Transverse colon (tissue), 4 donors: Measurements from ENCODE around the gene DCTD. TPM values are rescaled to one million over a fixed set of nuclear protein-coding genes. Genes with fewer than 3 reads are reported as not detected.

Source experiments
- DNase-seq: peaks from one replicate; pipeline ENCODE4 v3.0.0-alpha.2; 2019
- H3K27ac ChIP-seq, 4 donors: fragments of 200-600 bp; sonication (generic); 2 replicates each; pipeline ENCODE4 v1.5.1; 2016 to 2018; ENCODE audit warnings: inconsistent platforms in 4 of 4
- H3K27me3 ChIP-seq: fragments of 200-600 bp; sonication (generic); 2 replicates; pipeline ENCODE4 v1.5.1; 2017; ENCODE audit warnings: inconsistent platforms
- H3K36me3 ChIP-seq, 4 donors: fragments of 200-600 bp; sonication (generic); 2 replicates each; pipeline ENCODE4 v1.5.1; 2017 to 2019; ENCODE audit warnings: inconsistent platforms in 4 of 4
- H3K4me1 ChIP-seq, 4 donors: fragments of 200-600 bp; sonication (generic); 2 replicates each; pipeline ENCODE4 v1.5.1; 2017 to 2020; ENCODE audit warnings: inconsistent platforms in 4 of 4
- H3K4me3 ChIP-seq, 4 donors: fragments of 200-600 bp; sonication (generic); 1 replicate in 1 of 4; 2 replicates in 3 of 4; pipeline versions ENCODE4 v1.5.1 to v1.6.1; 2017 to 2019; ENCODE audit warnings: inconsistent platforms in 4 of 4
- H3K9me3 ChIP-seq, 2 donors: fragments of 200-600 bp; sonication (generic); 2 replicates each; pipeline ENCODE4 v1.5.1; 2017 to 2019; ENCODE audit warnings: inconsistent platforms in 2 of 2
- CTCF ChIP-seq, 5 experiments: fragments of 200-600 bp in 3 of 5; fragments of 450-650 bp in 2 of 5; sonication (generic) in 3 of 5; IDR thresholded peaks; 1 replicate in 2 of 5; 2 replicates in 3 of 5; pipeline ENCODE4 v1.5.1; 2016 to 2017; ENCODE audit warnings: antibody characterized with exemption in 5 of 5, inconsistent platforms in 3 of 5, mild to moderate bottlenecking in 2 of 5, moderate library complexity in 1 of 5
- EP300 ChIP-seq: sonication (generic); formaldehyde crosslinking; IDR thresholded peaks from one replicate; pipeline ENCODE4 v1.6.1; 2017; ENCODE audit warnings: antibody characterized with exemption, low read depth
- POLR2A ChIP-seq: fragments of 450-650 bp; IDR thresholded peaks from one replicate; pipeline ENCODE4 v1.6.1; 2016; ENCODE audit warnings: antibody characterized with exemption, mild to moderate bottlenecking, moderate library complexity
- POLR2AphosphoS5 ChIP-seq, 3 donors: sonication (generic); formaldehyde crosslinking; IDR thresholded peaks; one replicate each; pipeline ENCODE4 v1.6.1; 2016; ENCODE audit warnings: antibody characterized with exemption in 3 of 3
- WGBS, 2 donors: methylation state at CpG; one replicate each; pipeline ENCODE4 v1.1.5; 2018; ENCODE audit warnings: low coverage in 1 of 2; 5-methylcytosine and 5-hydroxymethylcytosine counted together
- in situ Hi-C, 4 donors: fragments of 200-750 bp; cut with MboI; loops; one replicate each; pipeline versions ENCODE4 v1.15.0 to v1.15.1; 2017; ENCODE audit warnings: low sequenced_read_pairs in 3 of 4, low pct_ligation_motif_present in 1 of 4, low pct_unique_long_range_greater_than_20kb in 1 of 4
- intact Hi-C: fragments of 100-400 bp; cut with DNase I; formaldehyde crosslinking; loops from one replicate; pipeline ENCODE4 v1.15.1; 2023; ENCODE audit warnings: low total_unique reads
- total RNA-seq, 4 donors: library from RNA; depleted of rRNA; stranded (reverse); fragments of >200 nt; gene quantifications; one replicate each; pipeline ENCODE4 v1.1.0, GENCODE V29; 2016

The DCTD gene
- total RNA-seq, 4 donors from 2014 or later: 3.4 to 35.9 (median 24.9) TPM

GRCh38 chr4:182897601-182898478, 19.3 kb downstream of the DCTD start:
- WGBS, 2 donors: 92 to 100% methylated on average over 4 to 20 of the region's 20 CpGs
- no peak overlapping the region for H3K4me3 ChIP-seq
- peaks cover 0 to 10% (median 4%) of the 10 kb centered on the region in 4 donors for H3K36me3 ChIP-seq
- in situ Hi-C loops (no loop called here), intact Hi-C loops (no loop called here)
- no peak for DNase-seq
- H3K27ac ChIP-seq: no peak overlapping the region
- H3K9me3 ChIP-seq: no peaks in the 10 kb centered on the region
- no peaks in the 10 kb centered on the region for H3K27me3 ChIP-seq
- peaks cover 0 to 3% (median 0%) of the 10 kb centered on the region in 4 donors for H3K4me1 ChIP-seq
- TF ChIP-seq EP300: no peak
- no peak for TF ChIP-seq CTCF (IDR thresholded peaks at IDR 0.05)

- no peaks in the 10 kb centered on the region for H3K9me3 ChIP-seq
- H3K27me3 ChIP-seq: no peaks in the 10 kb centered on the region
- TF ChIP-seq EP300 (no peak), POLR2AphosphoS5 (IDR thresholded peaks at IDR 0.05) (no peak), POLR2A (no peak), CTCF (IDR thresholded peaks at IDR 0.05) (no peak)
- no peak for DNase-seq
- no peak overlapping the region for H3K27ac ChIP-seq
- H3K4me3 ChIP-seq: no peak overlapping the region
- H3K36me3 ChIP-seq: peaks cover 0 to 22% (median 6%) of the 10 kb centered on the region in 4 donors
- intact Hi-C loops: no loop called here
- peaks cover 0 to 3% (median 0%) of the 10 kb centered on the region in 4 donors for H3K4me1 ChIP-seq
- 93 to 94% methylated on average over 7 to 8 of the region's 8 CpGs for WGBS, 2 donors
- in situ Hi-C loops: no loop called here
These were observed 20.8 kb downstream of the DCTD start for GRCh38 chr4:182896421-182896820.

- WGBS, 2 donors: 71 to 80% methylated on average over 1 to 12 of the region's 12 CpGs
- peak; percentile 12 for DNase-seq
- H3K27ac ChIP-seq: no peak overlapping the region
These were observed 21.3 kb downstream of the DCTD start for GRCh38 chr4:182895791-182896292.

More at GRCh38 chr4:182895791-182896292, 21.3 kb downstream of the DCTD start:
- TF ChIP-seq EP300 (no peak), POLR2AphosphoS5 (IDR thresholded peaks at IDR 0.05) (no peak), CTCF (IDR thresholded peaks at IDR 0.05) (no peak), POLR2A (no peak)
- Histone ChIP-seq H3K9me3 (no peaks in the 10 kb centered on the region), H3K4me1 (peaks cover 0 to 3% (median 0%) of the 10 kb centered on the region in 4 donors), H3K4me3 (no peak overlapping the region), H3K27me3 (no peaks in the 10 kb centered on the region), H3K36me3 (peaks cover 0 to 28% (median 9%) of the 10 kb centered on the region in 4 donors)
- intact Hi-C loops: no loop called here
- in situ Hi-C loops: no loop called here
